Stimulated activated CD4-positive, alpha-beta T cell treated with anti-CD3 and anti-CD28 coated beads, Interleukin-4, amount 100 ng/mL, for 4 hours (primary cell): ENCODE measurements around the gene SIK3.
A peak's percentile ranks its signal among the peaks of the same experiment; 100 is the strongest.

Source experiments
- DNase-seq, 2 experiments: peaks; one replicate each; pipeline ENCODE4 v3.0.0-alpha.2; 2020

The SIK3 gene

GRCh38 chr11:117000014-117000737 is 98.1 kb downstream of the SIK3 start:
- no peak for DNase-seq

GRCh38 chr11:116997071-116997470 is 101.2 kb downstream of the SIK3 start:
- no peak for DNase-seq

DNA sequence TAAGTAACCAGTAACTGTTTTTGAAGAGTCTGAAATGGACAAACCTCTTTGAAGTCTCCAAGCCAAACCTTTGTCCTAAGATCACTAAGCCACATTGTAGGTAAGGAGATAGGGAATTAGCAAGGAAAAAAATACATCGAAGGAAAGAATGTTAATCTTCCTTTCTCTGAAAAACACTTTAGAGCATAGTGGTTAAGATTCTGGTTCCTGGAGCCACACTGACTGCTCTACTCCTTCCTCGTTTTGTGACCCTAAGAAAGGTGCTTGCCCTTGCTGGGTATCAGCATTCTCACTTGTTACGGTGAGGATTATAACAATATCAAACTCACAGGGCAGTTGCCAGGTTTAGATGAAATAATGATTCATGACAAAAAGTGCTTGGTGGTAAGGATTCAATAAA is 104.0 kb downstream of the SIK3 start:
- DNase-seq, result no peak

GRCh38 chr11:116993599-116993998 is 104.6 kb downstream of the SIK3 start:
- peak in 1 of 2 experiments; percentile 4 for DNase-seq

DNA sequence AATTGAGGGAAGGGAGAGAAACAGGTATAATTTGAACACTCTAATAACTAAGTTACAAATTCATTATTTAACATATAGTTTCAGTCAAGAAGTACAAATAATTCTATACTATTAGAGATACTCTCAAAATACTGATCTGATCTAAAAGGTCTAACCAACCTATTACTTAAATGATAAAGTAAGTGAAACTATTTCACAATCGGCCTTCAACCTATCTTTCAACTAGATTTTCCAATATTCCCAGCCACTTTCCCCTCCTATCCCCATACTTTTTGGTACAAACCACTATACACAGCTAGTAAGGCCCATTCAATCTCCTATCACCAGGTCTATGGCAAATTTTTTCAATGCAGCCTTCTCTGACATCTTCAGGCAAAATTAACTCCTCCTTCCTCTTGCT is 106.7 kb downstream of the SIK3 start:
- DNase-seq, result no peak

DNA sequence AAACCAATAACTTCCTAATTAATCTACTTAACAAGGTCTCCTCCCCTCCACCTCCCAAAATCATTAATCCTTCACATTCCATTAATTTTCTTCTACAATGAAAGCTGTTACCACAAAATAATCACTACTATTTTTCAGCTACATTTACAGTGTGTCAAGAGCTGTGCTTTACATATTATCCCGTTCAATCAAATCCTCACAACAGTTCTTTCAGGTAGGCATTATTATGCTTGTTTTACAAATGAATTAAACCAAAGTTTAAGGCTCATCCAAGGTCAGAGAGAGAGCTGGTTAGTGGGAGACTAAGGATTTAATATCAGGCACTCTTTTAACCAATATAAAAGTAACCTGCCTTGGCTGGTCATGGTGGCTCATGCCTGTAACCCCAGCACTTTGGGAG is 107.4 kb downstream of the SIK3 start:
- no peak for DNase-seq

DNA sequence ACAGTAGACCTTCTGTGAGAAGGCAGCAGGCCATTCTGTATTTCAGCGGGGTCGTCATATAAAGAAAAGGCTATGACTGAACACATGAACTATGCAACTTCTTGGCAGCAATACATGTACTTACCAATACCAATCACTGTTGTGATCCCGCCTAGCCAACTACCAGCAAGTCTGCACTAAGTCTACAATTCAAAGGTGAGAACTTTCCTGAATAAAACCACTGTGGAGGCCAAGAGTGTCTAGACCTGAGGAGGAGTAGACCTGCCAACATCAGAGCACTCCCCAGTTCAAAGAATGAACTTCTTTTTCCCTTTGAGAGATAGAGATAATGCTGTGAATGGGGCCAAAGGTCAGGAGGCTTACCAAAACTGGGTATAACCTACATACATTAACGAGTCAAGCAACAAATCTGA is 108.2 kb downstream of the SIK3 start:
- DNase-seq, result no peak

DNA sequence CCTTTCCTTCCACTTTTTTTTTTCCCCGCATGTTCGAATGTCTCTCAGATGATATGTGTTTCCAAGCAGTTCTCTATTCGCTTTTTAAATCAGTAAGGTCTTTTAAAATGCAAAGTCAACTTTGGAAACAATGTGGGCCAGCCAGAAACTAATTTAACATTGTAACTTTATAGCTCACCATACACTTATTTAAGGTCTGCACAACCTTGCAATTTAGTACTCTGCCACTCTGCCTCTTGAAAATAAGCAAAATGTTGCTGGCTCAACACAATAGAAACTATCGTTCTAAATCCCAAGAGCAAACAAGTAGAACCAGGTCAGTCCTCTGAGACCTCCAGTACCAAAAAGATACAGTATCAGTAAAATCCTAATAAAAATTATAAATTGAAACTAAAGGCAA is 109.0 kb downstream of the SIK3 start:
- no peak for DNase-seq

DNA sequence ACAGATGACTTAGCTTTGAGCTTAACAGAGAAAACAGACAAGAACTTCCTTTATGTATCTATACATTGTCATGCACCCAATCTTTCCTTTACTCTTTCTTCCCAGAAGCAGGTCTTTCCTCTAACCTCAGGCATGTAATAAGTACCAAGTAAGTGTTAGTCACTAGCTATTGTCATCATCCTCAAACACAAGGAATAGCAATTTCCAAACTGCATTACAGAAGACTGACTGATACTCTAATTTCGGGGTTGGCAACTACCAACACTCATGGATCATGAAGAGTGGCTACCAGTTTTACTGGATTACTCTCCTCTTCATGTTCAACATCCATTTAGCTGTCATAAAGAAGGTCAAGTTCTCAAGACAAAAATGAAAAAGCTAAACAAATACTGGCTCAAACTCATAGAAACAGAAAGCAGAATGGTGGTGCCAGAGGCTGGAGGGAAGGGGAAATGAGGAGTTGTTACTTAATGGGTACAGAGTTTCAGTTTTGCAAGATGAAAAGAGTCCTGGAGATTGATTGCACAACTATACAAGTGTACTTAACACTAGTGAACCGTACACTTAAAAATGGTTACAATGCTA is 111.6 kb downstream of the SIK3 start:
- no peak for DNase-seq

DNA sequence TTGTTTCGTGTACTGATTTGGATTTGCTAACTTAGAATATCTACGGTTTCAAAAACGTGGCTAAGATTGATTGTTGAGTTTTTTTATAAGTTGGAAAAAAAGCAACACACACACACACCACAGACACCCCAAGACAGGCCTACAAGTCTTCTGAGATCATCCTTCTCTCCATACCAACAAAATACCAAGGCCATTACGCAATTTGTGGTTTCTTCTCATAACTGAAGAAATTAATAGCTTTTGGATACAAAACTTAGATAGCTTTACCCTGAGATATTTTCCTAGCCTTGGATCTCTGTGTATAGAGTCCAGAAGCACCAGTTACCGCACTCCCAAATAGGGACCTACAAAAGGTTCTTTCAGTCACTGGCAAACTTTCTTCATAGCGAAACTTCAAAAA is 113.6 kb downstream of the SIK3 start:
- no peak for DNase-seq

- DNase-seq, result no peak
Observed at GRCh38 chr11:116984186-116984585, 114.0 kb downstream of the SIK3 start.

GRCh38 chr11:116981266-116981885 is 116.9 kb downstream of the SIK3 start:
- DNase-seq, result no peak

DNA sequence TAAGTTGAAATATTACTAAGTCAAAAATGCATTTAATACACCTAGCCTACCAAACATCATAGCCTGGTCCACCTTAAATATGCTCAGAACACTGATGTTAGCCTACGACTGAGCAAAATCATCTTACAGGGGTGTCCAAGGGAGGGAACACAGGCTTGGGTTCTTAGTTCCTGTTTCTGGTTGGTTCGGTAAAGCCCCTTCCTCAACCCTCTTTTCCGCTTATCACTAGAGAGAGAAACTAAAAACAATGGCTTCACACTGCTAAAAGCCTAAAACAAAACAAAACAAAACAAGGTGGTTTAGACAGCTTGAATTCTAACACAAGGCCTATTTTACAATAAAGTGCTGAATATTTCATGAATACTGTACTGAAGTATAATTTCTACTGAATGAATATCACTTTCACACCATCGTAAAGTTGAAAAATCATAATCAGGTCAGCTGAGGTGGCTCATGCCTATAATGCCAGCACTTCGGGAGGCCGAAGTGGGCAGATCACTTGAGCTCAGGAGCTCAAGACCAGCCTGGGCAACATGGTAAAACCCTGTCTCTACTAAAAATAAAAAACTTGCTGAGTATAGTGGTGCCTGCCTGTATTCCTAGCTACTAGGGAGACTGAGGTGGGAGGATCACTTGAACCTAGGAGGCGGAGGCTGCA is 118.0 kb downstream of the SIK3 start:
- DNase-seq, result no peak

- no peak for DNase-seq
Observed at GRCh38 chr11:116976941-116977570, 121.2 kb downstream of the SIK3 start.

DNA sequence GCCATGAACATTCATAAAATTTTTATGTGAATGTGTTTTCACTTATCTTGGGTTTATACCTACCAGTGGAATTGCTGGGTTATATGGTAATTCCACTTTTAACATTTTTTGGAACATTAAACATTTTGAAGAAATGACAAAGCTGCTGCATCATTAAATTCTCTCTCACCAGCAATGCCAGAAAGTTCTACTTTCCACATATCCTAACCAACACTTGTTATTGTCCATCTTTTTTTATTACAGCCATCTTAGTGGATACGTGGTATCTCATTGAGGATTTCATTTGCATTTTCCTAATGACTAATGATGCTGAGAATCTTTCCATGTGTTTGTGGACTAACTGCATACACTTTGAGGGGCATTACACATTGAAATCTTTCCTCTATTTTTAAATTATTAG is 122.6 kb downstream of the SIK3 start:
- DNase-seq, result no peak

DNA sequence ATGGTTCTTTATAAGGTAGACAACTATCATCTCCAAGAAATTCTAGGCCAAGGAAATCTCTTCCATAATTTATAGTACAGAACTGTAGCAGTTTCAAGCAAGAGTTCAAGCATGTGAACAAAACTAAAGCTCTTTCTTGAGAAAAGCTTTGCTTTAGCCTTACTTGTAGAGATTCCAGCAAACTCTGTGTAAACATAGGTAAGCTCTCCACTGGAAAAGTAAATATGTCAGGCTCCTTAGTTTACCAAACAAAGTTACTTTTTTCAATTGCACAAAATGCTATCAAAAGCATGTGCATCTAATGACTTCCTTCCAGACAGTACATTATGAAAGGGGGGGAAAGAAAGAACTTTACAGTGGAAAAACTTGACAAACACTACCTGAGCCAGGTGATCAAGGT is 125.0 kb downstream of the SIK3 start:
- DNase-seq, result no peak

DNA sequence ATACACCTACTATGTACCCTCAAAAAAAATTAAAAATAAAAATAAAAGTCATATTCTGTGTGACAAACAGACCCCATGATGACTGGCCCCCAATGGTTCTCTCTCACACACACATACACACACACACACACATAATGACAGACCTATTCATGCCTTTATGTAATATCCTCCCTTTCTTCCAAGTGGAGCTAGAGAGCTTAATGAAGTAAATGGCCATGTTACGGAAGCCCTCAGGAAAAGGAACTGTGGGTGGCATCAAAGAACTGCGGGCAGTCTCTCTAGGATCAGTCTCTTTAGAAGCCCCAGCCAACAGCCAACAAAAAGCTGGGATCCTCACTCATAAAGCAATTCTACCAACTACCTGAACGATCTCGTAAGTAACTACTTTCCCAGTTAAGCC is 125.5 kb downstream of the SIK3 start:
- DNase-seq, result no peak

- DNase-seq, result no peak
Observed at GRCh38 chr11:116970485-116971292, 127.5 kb downstream of the SIK3 start.

DNA sequence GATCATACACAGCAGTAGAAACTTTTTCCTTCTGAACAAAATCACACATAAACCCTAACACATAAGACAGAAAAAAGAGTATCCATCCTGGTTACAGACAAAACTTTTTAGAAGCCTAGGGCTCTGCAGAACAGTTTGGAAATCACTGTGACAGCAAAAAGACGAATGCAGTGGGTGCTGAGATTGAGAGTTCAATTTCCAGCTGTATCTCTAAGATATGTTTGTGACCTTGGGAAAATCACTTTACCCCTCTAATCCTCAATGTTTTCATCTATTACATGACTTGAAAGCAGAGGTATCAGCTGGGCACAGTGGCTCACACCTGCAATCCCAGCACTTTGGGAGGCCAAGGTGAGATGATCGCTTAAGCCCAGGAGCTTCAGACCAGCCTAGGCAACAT is 128.5 kb downstream of the SIK3 start:
- no peak for DNase-seq

DNA sequence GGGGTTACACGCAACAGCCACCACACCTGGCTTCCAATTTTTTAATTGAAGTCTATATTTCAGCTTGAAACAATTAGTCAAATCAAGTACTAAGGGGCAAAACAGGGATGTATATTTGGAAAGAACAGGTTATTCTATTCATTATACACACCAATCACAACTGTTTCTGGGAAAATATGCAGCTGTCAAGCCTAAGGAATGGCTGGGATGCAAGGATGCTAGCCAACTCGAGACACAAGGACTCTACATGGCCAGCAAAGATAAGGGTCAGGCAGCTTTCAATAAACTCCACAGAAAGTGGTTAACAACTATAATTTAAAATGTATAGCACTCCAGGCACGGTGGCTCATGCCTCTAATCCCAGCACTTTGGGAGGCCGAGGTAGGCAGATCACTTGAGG is 134.0 kb downstream of the SIK3 start:
- no peak for DNase-seq

DNA sequence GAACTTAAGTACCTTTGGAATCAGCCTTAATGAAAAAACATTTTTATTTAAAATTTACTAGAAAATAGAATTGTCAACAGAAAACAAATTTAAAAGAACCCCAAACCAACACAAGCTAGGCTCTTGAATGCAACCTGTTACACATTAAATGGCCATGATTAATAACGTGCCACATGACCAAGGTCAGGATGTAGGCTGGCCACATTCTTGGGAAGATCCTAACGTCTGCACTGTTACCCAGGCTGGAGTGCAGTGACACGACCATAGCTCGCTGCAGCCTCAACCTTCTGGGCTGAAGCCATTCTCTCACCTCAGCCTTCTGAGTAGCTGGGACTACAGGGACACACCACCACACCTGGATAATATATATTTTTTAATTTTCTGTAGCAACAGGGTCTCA is 134.4 kb downstream of the SIK3 start:
- no peak for DNase-seq

- DNase-seq, result no peak
Observed at GRCh38 chr11:116962108-116962507, 136.1 kb downstream of the SIK3 start.

DNA sequence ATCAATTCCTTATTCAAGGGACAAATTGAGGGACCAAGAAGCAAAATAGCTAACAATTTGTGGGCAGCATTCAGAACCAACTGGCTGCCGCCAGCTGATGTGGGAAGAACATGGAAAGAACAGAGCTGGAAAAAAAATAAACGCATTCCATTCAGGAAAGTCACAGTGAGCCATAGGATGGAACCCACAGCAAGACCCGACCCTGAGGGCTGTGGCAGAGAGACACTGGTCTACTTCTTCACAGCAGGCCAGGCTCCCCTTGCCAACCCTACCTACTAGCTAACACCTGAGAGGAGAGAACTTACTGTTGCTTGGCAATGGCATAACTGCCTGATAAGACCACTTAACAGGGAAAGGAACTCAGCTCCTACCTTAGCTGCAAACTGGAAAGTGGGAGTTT is 137.3 kb downstream of the SIK3 start:
- DNase-seq, result no peak
